ENCODE results near the gene COL8A2.

Gene COL8A2

DNA sequence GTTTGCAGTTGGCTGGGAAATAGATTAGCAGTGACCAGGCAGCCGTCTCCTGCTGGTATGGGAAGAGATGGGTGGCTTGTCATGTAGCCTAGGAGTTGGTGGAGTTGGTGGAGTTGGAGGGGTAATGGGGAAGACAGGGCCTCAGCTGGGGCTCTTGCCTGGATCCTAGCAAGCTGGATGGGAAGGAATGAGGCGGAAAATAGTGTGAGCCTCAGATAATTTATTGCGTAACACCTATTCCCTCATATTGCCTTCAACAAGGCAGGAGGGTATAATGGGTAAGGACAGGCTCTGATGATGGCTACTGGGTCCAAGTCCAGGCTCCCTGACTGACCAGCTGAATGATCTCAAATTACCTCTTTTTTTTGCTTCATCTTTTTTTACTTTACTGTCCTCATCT, 43.5 kb upstream of the COL8A2 start:
- no peak for TF ChIP-seq FOXP2 (optimal IDR thresholded peaks at IDR 0.05; ENCODE audit: borderline replicate concordance, extremely low read depth, extremely low read length, insufficient read depth)
- TF ChIP-seq REST (IDR thresholded peaks at IDR 0.05; ENCODE audit: insufficient read depth in 1 of 2, low read depth in 2 of 2, low read length in 2 of 2) = no peak
- no peak for TF ChIP-seq SIN3A (IDR thresholded peaks at IDR 0.05; ENCODE audit: borderline replicate concordance, insufficient read depth, low read length)
- TF ChIP-seq TAF1 (IDR thresholded peaks at IDR 0.05; ENCODE audit: borderline replicate concordance, insufficient read depth, low read length) = no peak
- no peak for TF ChIP-seq POLR2AphosphoS5 (IDR thresholded peaks at IDR 0.05; ENCODE audit: low read depth, low read length)

- no peak for TF ChIP-seq POLR2AphosphoS5 (IDR thresholded peaks at IDR 0.05; ENCODE audit: low read depth, low read length)
- TF ChIP-seq FOXP2 (optimal IDR thresholded peaks at IDR 0.05; ENCODE audit: borderline replicate concordance, extremely low read depth, extremely low read length, insufficient read depth) = no peak
- TF ChIP-seq TAF1 (IDR thresholded peaks at IDR 0.05; ENCODE audit: borderline replicate concordance, insufficient read depth, low read length) = no peak
- no peak for TF ChIP-seq REST (IDR thresholded peaks at IDR 0.05; ENCODE audit: insufficient read depth in 1 of 2, low read depth in 2 of 2, low read length in 2 of 2)
- no peak for TF ChIP-seq SIN3A (IDR thresholded peaks at IDR 0.05; ENCODE audit: borderline replicate concordance, insufficient read depth, low read length)
Measured at GRCh38 chr1:36166938-36167905, 42.2 kb upstream of the COL8A2 start.

DNA sequence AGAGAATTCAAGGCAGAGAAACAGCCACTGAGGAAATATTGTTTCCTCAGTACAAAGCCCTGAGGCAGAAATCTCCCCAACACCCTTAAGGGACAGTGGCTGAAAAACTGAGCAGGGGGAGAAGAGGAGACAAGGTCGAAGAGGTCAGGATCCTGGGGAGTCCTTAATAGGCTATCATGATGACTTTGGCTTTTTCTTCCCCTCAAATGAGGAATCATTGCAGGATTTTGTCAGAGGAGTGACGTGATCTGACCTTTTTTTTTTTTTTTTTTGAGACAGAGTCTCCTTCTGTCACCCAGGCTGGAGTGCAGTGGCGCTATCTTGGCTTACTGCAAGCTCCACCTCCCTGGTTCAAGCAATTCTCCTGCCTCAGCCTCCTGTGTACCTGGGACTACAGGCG, 41.1 kb upstream of the COL8A2 start:
- TF ChIP-seq REST (IDR thresholded peaks at IDR 0.05; ENCODE audit: insufficient read depth in 1 of 2, low read depth in 2 of 2, low read length in 2 of 2) = no peak
- no peak for TF ChIP-seq FOXP2 (optimal IDR thresholded peaks at IDR 0.05; ENCODE audit: borderline replicate concordance, extremely low read depth, extremely low read length, insufficient read depth)
- no peak for TF ChIP-seq POLR2AphosphoS5 (IDR thresholded peaks at IDR 0.05; ENCODE audit: low read depth, low read length)
- TF ChIP-seq SIN3A (IDR thresholded peaks at IDR 0.05; ENCODE audit: borderline replicate concordance, insufficient read depth, low read length) = no peak
- TF ChIP-seq TAF1 (IDR thresholded peaks at IDR 0.05; ENCODE audit: borderline replicate concordance, insufficient read depth, low read length) = no peak

DNA sequence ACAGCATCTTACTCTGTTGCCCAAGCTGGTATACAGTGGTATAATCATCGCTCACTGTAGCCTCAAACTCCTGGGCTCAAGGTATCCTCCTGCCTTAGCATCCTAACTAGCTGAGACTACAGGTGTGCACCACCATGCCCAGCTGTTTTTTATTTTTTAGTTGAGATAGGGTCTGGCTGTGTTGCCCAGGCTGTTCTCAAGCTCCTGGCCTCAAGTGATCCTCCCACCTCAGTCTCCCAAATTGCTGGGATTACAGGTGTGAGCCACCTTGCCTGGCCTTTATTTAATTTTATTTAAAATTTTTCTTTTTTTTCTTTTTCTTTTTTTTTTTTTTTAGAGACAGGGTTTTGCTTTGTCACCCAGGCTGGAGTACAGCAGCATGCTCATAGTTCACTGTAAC, 40.1 kb upstream of the COL8A2 start:
- TF ChIP-seq FOXP2 (optimal IDR thresholded peaks at IDR 0.05; ENCODE audit: borderline replicate concordance, extremely low read depth, extremely low read length, insufficient read depth) = no peak
- TF ChIP-seq POLR2AphosphoS5 (IDR thresholded peaks at IDR 0.05; ENCODE audit: low read depth, low read length) = no peak
- no peak for TF ChIP-seq SIN3A (IDR thresholded peaks at IDR 0.05; ENCODE audit: borderline replicate concordance, insufficient read depth, low read length)
- no peak for TF ChIP-seq TAF1 (IDR thresholded peaks at IDR 0.05; ENCODE audit: borderline replicate concordance, insufficient read depth, low read length)
- TF ChIP-seq REST (IDR thresholded peaks at IDR 0.05; ENCODE audit: insufficient read depth in 1 of 2, low read depth in 2 of 2, low read length in 2 of 2) = no peak
